ENCODE measurements around the gene CORO6. TPM values are rescaled to one million over a fixed set of nuclear protein-coding genes. Genes with fewer than 3 reads are reported as not detected.

Gene CORO6
- 4.7 and 5.1 TPM in 2 replicates for total RNA-seq

DNA sequence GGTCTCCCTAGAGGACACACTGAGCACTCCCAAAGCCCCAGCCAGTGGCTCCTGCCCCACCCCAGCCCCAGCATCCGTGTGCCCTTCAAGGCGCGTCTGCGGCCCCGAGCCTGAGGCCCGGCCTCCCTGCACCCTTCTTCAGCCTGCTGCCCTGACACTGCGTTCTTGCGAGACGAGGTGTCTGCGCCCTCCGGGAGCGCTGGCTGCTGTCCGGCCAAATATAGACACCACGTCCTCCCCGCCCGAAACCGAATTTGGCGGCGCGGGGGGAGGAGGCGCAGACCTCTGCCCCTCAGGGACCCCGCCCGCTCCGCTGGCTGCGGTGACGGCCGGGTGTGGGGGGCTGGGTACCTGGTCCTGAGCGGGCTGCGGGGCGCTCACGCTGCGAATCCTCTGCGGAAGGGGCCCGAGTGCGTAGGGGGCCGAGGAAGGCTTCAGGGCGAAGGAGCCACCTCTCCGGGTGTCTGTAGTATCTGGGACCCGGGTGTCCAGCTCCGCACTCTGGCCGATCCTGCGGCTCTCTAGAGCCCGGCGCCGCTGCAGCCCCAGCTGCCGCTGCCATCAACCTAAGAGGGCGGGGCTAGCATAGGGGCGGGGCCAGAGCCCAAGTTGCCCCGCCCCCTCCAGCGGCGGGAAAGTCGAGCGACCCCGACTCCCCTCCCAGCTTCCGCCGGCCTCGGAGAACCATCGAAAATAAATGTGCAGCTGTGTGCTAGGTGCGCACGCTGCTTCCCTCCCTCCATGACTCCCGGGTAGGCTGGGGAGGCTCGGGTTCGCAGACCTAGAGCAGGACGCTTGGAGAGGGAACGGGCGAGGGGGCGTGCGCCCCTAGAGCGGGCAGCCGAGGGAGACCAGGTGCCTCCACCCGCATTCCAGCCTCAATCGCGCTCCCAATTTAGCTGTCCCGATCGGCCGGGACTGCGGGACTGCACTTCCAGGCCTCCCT lies at the start of gene CORO6:
Gene CORO6, minus strand, starts transcription at position 576 of the 946 bp plus-strand sequence. CDS start 1,491 bp downstream, outside the sequence.

DNA sequence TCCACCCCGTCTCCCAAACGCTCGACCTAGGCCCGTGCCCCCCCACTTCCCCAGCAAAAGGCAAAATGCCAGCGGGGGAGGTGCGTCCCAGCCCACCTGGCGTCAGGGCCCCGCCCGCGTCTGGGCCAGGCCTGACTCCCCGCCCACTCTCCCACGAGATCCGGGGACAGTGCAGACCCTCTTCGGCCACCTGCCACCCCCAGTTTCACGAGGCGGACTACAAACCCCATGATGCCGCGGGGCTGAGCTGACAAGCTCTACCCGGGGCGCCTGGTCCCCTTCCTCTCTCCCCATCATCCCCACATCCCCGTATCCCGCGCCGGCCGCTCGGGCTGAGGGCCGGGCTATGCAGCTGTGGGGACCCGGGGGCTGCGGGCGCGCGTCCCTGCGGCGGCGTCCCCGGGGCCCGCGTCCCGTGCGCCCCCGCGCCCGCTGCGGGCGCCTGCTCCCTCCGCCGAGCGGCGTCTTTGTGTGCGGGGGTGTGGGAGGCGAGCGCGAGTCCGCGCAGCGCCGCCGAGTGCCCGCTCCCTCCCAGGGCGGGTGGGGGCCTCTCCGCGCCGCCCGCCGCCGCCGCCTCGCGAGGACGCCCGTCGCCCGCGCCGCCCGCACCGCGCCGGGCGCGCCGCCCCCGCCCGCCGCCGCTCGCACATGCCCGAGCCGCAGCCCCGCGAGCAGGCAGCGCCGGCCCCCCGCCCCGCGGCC lies 29.7 kb downstream of the CORO6 start, which contains the start of gene ANKRD13B:
Gene ANKRD13B, plus strand, starts transcription at position 283 of the 702 bp plus-strand sequence. CDS start 490 bp downstream, outside the sequence.

DNA sequence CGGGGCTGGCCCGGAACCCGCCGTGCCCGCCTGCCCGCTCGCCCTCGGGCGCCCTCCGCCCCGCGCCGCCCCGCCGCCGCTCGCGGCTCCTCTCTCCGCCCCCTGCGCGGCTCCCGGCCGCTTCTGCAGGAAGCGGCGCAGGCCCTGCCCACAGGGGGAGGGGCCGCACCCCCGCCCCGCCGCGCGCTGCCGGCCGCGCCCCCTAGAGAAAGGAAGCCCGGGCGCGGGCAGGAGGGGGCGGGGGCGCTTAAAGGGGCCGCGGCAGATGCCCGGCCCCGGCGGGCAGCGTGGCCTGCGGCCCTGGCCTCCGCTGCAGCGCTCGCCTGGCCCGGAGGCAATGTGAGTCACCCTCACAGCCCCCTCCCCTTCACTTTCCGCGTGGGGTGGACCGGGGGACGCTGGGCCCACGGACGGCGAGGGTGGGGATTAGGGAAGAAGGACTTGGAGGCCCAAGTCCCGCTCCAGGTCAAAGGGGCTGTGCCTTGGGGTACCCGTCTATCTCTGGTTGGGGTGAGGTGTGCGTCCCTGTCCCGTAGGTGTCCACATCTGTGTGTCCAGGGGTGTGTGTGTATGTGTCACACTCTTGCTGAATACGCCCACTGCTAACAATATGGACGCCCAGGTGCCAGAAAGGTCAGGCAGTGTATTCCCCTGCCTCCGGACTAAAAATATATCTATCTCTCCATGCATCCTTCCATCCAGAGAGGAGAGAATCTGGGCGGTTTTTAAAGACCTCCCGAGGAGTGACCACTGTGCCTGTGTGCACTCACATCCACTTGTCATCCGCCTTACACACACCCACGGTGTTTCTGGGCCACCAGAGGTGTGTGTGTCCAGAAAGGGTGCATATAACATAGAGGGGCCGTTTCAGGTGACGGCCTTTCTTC lies 32.9 kb downstream of the CORO6 start, which contains the start of gene GIT1:
Gene GIT1, minus strand, starts transcription at position 125 of the 887 bp plus-strand sequence. CDS start 270 bp downstream, outside the sequence.

DNA sequence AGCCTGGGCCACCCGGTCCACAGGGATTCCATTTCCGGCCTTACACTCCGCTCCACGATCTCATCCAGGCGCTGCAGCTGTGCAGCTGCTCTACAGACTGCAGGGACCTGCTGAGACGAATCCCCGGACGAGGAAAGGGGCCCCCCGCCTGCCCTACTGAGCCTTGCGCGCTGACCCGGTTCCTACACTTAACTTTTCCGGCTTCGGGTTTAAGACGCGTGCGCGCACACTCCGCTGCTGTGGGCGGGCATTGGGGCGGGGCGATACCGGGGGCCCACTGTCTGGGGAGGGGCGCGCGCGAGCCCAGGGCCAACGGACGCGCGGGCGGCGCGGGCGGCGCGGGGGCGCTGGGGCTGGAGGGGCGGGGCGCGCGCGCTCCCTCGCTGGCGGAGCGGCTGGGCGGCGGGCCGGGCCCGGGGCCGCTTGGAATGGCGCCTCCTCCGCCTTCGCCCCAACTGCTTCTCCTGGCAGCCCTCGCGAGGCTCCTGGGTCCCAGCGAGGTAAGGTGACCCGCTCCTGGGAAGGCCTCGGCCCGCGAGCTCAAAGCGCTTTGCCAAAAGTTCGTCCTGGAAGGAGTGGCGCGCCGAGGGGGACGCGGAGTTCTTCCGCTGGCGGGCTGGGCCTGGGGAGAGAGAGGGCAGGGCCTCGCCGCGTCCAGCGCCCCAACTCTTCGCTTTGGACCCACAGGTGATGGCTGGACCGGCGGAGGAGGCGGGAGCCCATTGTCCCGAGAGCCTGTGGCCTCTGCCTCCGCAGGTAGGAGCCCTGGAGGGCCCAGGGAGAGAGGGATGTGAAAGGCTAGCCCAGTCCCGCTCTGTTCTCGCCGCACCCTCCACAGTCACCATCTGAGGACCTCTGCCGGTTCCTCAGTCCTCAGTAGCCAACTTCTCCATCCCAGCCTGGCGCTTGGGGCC lies 54.1 kb downstream of the CORO6 start, which contains the start of gene TP53I13:
Gene TP53I13, plus strand, starts transcription at position 371 of the 914 bp plus-strand sequence. Its CDS starts 58 bp downstream, at position 429.

GRCh38 chr17:29566473-29567303 lies 56.0 kb downstream of the CORO6 start, which contains the start of gene ABHD15:
Gene ABHD15 (minus strand): TSS chr17:29567037. CDS start chr17:29566966, 71 bp downstream.

Other genes with a start within 250 kb of the CORO6 start
- 28.2 and 37.4 TPM in 2 replicates for gene TAOK1, start 232.5 kb downstream of the CORO6 start, total RNA-seq
- gene ABHD15, start 55.9 kb downstream of the CORO6 start, total RNA-seq, result 6.7 and 6.8 TPM in 2 replicates
- 76.8 and 78.2 TPM in 2 replicates for gene TP53I13, start 54.2 kb downstream of the CORO6 start, total RNA-seq
- 17.8 and 35.4 TPM in 2 replicates for gene GIT1, start 33.3 kb downstream of the CORO6 start, total RNA-seq
- gene ANKRD13B, start 29.8 kb downstream of the CORO6 start, total RNA-seq, result 5.8 and 13.4 TPM in 2 replicates

Measured in cardiac atrium fibroblast (primary cell).